GM11168 (cell line): ENCODE data around the gene LIN28B.
"Not testable (repeated sequence)": the region's sequence is repeated elsewhere in the genome, so short reads cannot be mapped to it uniquely, and the experiment has no call there.

Experiments
- in situ Hi-C: fragments of 300-500 bp; cut with MboI; formaldehyde crosslinking; loops from one replicate; pipeline ENCODE4 v1.12.0; 2022; ENCODE audit warnings: low sequenced_read_pairs; ENCODE audit not compliant: unreplicated experiment

Gene LIN28B

GRCh38 chr6:104955927-104956730, 778 bp upstream of the LIN28B start:
- in situ Hi-C loops: no loop called here

DNA sequence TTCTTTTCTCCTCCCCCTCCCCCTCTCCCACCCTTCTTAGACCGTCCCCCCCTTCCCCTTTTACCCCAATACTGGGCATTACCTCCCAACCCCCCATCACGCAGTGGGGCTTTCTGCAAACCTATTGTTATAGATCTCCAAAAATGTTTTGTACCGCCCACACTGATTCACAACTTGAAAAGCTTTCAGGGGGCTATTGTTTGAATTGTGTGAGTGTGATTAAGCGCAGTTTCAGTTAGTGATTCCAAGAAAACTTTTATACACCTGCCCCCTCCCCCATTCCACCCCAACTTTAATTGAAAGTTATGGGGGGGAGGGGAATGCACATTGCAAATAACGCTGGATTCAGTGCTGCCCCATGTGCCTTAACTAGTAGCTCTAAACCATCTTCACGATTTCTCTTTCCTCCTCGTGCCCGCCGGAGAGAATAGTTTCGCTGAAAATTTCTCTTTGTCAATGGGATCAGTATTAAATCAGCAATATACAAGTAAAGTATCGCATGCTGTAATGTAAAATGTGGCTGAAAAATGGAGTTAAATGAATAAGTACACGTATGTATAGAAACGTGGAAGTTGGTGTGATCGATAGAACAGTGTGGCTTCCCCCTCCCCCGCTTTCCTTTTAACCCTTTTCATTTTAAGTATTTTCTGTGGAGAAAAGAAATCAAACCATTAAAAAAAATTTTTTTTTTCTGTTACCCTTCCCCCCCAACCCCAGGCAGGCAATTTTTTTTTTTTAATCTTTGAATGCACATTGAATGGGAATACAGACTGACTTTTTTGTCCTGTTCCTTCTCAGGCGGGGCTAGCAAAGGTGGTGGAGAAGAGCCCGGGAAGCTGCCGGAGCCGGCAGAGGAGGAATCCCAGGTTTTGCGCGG, 632 bp downstream of the LIN28B start:
- in situ Hi-C loops: no loop called here

GRCh38 chr6:104958178-104959025, 1.5 kb downstream of the LIN28B start:
- in situ Hi-C loops: no loop called here

GRCh38 chr6:104959026-104959858, 2.3 kb downstream of the LIN28B start:
- in situ Hi-C loops: no loop called here

DNA sequence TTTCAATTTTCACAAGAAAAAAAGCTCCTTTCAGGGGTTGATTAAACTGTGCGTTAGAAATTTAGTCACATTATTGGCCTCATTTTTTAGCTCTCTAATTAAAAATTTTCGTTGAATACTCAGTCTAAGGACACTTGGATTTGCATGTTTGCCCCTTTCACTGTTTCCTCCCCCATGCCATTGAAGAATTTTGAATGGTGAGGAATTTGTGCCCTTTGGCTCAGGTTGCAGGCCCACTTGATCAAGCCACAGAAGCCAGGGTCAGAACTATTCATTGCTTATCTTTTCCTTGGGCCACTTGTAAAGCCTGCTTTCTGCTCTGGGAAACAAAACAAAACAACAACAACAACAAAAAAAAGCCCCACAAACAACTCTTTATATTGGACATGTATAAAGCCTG, 12.2 kb downstream of the LIN28B start:
- in situ Hi-C loops: no loop called here

DNA sequence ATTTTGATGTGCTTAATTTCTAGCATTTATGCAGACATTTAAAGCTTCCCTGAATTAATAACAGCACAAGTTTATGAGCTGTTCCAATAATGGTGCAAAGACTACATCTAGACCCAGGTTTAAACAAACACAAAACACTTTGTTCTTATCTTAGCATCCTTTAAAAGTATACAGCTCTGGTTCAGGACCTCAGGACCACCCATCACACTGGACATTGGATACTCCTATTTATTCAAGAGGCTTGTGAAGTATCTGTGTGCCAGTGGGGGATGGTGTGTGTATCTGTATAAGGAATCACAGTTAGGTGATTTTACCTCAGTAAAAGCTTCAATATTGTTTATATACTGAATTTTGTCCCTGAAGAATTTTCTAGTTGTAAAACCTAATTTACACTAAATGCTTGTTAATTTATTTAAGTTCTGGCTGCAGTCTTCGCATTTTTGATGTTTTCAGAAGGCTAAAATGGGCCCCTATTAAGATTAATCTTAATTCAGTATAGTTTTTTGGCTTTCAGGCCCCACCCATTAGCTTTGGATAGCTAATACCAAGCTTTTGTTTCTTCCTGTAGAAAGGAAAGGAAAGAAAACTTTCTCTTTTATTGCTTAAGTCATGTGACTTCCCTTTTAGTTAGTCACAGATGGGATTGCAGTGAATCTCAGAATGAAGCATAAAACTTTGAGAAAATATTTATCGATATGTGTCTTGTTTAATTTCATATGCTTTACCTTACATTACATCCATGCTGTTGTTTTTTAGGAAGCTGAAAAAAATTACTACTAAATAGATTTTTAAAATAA, 13.1 kb downstream of the LIN28B start:
- in situ Hi-C loops: no loop called here

DNA sequence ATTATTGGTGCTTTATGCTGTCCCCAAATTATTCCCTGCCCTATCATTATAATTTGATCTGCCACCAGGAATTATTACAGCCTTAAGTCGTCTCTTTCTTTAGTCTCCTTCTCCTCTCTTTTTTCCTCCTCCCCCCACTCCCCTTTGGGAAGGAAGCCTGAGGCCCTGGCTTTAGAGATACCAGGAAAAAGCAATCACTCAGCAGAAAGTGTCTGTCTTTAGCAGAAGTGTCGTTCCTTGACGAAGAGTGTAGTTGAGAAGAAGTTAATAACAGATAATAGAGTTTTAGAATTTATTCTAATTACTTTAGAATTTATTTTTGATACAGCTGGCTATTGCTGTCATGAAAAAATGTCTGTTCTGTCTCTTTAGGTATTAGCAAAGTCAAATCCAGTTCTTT, 16.5 kb downstream of the LIN28B start:
- in situ Hi-C loops: no loop called here

DNA sequence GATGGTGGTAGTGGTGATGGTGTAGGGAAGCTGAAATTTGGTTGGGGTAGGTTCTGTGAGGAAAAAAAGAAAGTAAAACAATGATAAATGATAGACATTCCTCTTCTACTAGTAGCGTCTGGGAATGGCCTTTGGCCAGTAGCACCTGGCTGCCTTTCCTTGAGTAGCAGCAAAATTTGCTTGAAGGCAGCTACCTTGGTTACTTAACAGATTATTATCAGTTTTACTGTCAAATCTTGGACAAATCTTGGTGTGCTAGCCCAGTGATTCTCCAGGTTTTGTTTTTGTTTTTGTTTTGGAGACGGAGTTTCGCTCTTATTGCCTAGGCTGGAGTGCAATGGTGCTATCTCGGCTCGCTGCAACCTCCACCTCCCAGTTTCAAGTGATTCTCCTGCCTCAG, 26.4 kb downstream of the LIN28B start:
- in situ Hi-C loops: no loop called here

DNA sequence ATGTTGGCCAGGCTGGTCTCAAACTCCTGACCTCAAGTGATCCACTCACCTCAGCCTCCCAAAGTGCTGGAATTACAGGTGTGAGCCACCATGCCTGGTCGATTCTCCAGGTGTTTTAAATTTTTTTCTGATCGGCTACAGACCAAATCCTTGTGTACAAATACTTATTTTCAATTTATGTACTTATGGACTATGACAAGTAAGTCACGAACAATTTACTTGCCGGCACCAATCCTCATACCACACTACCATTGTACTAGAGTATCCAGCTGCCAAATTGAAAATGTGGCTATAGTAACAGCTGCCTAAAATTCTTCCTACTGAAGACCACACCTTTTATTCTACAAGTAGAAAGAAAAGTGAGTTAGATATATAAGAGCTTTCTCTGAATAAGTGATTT, 26.9 kb downstream of the LIN28B start:
- in situ Hi-C loops: no loop called here

DNA sequence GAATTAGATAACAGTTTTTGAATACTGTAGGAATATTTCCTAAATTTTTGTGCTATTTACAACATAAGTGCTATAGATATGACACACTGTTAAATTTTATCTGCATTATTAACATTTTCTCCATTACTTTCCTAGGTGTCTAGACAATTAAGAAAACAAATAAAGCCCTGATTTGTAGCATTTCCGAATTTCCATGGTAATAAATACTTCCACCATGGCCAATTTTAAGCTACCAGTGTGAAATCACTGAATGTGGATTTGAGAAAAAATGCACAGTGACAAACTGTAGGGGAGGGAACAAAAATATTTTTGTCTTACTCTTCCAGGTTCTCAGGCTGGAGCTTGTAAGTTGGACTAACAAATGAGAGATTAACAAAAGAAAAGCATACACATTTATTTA, 27.9 kb downstream of the LIN28B start:
- in situ Hi-C loops: no loop called here

DNA sequence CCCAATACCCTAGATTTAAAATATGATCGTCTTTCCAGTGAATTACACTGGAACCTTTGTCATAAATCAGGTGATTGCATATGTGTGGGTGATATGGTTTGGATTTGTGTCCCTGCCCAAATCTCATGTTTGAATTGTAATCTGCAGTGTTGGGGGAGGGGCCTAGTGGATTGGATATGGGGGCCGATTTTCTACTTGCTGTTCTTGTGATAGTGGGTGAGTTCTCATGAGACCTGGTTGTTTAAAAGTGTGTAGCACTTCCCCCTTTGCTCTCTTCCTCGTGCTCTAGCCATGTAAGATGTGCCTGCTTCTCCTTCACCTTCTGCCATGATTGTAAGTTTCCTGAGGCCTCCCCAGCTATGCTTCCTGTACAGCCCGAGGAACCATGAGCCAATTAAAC, 29.0 kb downstream of the LIN28B start:
- in situ Hi-C loops: not testable (repeated sequence)

GRCh38 chr6:104986625-104987024, 29.7 kb downstream of the LIN28B start:
- in situ Hi-C loops: no loop called here

GRCh38 chr6:104987218-104987617, 30.3 kb downstream of the LIN28B start:
- in situ Hi-C loops: no loop called here

GRCh38 chr6:104990085-104990484, 33.2 kb downstream of the LIN28B start:
- in situ Hi-C loops: no loop called here

DNA sequence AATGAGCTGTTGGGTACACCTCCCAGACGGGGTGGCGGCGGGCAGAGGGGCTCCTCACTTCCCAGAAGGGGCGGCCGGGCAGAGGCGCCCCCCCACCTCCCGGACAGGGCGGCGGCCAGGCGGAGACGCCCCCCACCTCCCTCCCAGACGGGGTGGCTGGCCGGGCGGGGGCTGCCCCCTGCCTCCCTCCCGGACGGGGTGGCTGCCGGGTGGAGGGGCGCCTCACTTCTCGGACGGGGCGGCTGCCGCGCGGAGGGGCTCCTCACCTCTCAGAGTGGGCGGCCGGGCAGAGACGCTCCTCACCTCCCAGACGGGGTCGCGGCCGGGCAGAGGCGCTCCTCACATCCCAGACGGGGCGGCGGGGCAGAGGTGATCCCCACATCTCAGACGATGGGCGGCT, 34.2 kb downstream of the LIN28B start:
- in situ Hi-C loops: not testable (repeated sequence)

GRCh38 chr6:104993576-104993975, 36.7 kb downstream of the LIN28B start:
- in situ Hi-C loops: not testable (repeated sequence)

- in situ Hi-C loops: no loop called here
Observed at GRCh38 chr6:104995989-104996617, 39.2 kb downstream of the LIN28B start.

DNA sequence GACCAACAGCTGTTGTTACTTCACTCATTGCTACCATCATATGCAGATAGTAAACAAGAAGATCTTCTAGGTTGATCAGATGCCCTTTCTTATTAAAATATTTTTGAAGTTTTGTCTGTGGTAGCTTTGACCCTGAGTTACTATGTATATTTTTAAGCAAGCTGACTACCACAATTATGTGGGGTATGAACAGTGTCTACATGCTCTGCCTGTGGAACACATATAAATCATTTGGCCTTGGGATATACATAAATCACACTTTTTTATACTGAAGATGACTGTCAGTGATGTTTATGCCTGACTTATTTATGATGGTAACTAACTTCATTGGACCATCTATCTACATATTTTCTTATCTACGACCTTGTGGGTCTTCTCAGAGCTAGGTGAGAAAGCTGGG, 44.2 kb downstream of the LIN28B start:
- in situ Hi-C loops: no loop called here
